Ovary (tissue), 3 donors: ENCODE results near the gene SELENOM.

Source experiments
- EP300 ChIP-seq: sonication (generic); formaldehyde crosslinking; IDR thresholded peaks from one replicate; pipeline ENCODE4 v1.6.1; 2017; ENCODE audit warnings: antibody characterized with exemption
- POLR2A ChIP-seq: fragments of 450-650 bp; IDR thresholded peaks from one replicate; pipeline ENCODE4 v1.6.1; 2017; ENCODE audit warnings: antibody characterized with exemption, mild to moderate bottlenecking, moderate library complexity
- TF ChIP-seq, protein P1 (sequence below), 3 donors: fragments of 450-650 bp in 2 of 3; fragments of 200-600 bp in 1 of 3; IDR thresholded peaks; one replicate each; pipeline versions ENCODE4 v1.5.1 to v1.8.0; 2016 to 2022; ENCODE audit warnings: antibody characterized with exemption in 3 of 3, mild to moderate bottlenecking in 1 of 3
- donor health status: DM: no; HTN: no; CAD: no.

- no peak for TF ChIP-seq EP300
- TF ChIP-seq POLR2A = no peak
- TF ChIP-seq, protein P1, sequence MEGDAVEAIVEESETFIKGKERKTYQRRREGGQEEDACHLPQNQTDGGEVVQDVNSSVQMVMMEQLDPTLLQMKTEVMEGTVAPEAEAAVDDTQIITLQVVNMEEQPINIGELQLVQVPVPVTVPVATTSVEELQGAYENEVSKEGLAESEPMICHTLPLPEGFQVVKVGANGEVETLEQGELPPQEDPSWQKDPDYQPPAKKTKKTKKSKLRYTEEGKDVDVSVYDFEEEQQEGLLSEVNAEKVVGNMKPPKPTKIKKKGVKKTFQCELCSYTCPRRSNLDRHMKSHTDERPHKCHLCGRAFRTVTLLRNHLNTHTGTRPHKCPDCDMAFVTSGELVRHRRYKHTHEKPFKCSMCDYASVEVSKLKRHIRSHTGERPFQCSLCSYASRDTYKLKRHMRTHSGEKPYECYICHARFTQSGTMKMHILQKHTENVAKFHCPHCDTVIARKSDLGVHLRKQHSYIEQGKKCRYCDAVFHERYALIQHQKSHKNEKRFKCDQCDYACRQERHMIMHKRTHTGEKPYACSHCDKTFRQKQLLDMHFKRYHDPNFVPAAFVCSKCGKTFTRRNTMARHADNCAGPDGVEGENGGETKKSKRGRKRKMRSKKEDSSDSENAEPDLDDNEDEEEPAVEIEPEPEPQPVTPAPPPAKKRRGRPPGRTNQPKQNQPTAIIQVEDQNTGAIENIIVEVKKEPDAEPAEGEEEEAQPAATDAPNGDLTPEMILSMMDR (IDR thresholded peaks at IDR 0.05) = no peak
Observed at GRCh38 chr22:31126128-31126868, 18.9 kb upstream of the SELENOM start.
